Activated CD4-positive, alpha-beta T cell treated with anti-CD3 and anti-CD28 coated beads for 36 hours (primary cell): ENCODE results near the gene NUP62CL. TPM values are rescaled to one million over a fixed set of nuclear protein-coding genes. Genes with fewer than 3 reads are reported as not detected.
A peak's percentile ranks its signal among the peaks of the same experiment; 100 is the strongest.
"Not testable (repeated sequence)": the region's sequence is repeated elsewhere in the genome, so short reads cannot be mapped to it uniquely, and the experiment has no call there.

Experiments used
- ATAC-seq: fragments of 200-7000 bp; cut with Tn5 transposase; one replicate; pipeline ENCODE4 v1.10.0; 2021; ENCODE audit warnings: mild to moderate bottlenecking, moderate library complexity
- CTCF ChIA-PET: fragments of 350-600 bp; sonication (Branson Sonifier 250); formaldehyde crosslinking; loops from one replicate; lab custom pipeline; 2021; ENCODE audit warnings: antibody characterized with exemption; lab: Charles Lee
- POLR2A ChIA-PET: fragments of 350-600 bp; sonication (Branson Sonifier 250); formaldehyde crosslinking; loops from one replicate; lab custom pipeline; 2021; ENCODE audit warnings: antibody characterized with exemption, inconsistent platforms; lab: Charles Lee
- DNase-seq: peaks from one replicate; pipeline ENCODE4 v3.0.0-alpha.2; 2020
- H3K27ac Mint-ChIP-seq: one replicate; pipeline ENCODE4 v1.8.0; 2021; ENCODE audit warnings: mixed read lengths
- H3K27me3 Mint-ChIP-seq: one replicate; pipeline ENCODE4 v1.8.0; 2021; ENCODE audit warnings: mixed read lengths
- H3K36me3 Mint-ChIP-seq: one replicate; pipeline ENCODE4 v1.8.0; 2021; ENCODE audit warnings: low read depth, mixed read lengths
- H3K4me1 Mint-ChIP-seq: one replicate; pipeline ENCODE4 v1.8.0; 2021; ENCODE audit warnings: mixed read lengths
- H3K4me3 Mint-ChIP-seq: one replicate; pipeline ENCODE4 v1.8.0; 2021; ENCODE audit warnings: mild to moderate bottlenecking, moderate library complexity, mixed read lengths
- H3K9me3 Mint-ChIP-seq: one replicate; pipeline ENCODE4 v1.8.0; 2021; ENCODE audit warnings: low read depth, mixed read lengths
- intact Hi-C, 2 experiments: fragments of 100-400 bp; cut with DNase I in 1 of 2; cut with micrococcal nuclease in 1 of 2; formaldehyde crosslinking; loops; one replicate each; pipeline versions ENCODE4 v1.14.2 to v1.15.1; 2022 to 2024; cut with DNase I, micrococcal nuclease
- total RNA-seq, 2 experiments: library from RNA; stranded (reverse); gene quantifications; one replicate each; pipeline ENCODE4 v1.2.3, GENCODE V29; 2021

Gene NUP62CL, protein sequence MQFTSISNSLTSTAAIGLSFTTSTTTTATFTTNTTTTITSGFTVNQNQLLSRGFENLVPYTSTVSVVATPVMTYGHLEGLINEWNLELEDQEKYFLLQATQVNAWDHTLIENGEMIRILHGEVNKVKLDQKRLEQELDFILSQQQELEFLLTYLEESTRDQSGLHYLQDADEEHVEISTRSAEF
- total RNA-seq, result 1 to 10 TPM; 1.7 to 2.5 TPM

DNA sequence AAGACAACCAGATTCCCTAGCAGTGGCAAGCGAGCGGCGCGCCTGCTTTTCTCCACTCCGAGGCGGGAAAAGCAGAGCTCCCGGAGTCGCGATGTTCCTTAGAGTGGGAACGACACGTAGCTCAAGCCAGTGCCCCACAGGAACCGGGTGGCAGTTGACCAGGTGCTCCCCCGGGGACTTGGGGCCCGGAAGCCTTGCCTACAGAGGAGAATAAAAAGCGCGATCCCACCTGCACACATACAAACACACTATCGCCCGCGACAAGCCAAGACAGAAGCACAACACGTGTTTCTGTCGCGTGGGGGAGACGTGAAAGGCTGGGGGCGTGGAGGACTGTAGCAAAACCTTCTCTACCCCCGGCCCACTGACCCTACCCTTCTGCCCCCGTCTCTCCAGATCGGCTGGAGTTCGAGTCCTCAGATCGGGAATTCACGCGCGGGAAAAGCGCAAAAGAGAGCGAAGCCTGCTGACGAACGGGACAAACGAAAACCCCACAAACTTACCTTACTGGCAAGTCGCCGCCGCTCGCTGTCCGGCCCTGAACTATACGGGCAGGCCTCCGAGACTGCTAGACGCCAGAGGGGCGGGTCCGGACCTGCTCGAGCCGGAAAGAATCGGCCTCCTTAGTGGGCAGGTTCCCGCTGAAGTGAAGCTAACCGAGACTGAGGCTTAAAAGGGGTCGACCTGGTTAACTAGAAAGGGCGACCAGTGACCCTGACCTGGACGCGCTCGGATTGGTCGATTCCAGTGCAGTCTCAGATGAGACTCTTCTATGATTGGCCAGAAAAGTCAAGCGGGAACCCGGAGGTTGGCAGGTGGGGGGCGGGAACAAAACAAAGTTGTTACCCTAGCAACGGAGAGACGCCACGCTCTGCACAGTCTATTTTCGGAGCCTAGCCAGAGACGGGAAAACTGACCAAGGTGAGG is at the start of gene NUP62CL, which contains the start of gene DNAAF6:
Gene NUP62CL (minus strand): TSS at position 664 of the 927 bp plus-strand sequence. CDS start 31,287 bp downstream, outside the sequence.
Gene DNAAF6 (plus strand): TSS at position 842 of the 927 bp plus-strand sequence. CDS start 6,265 bp downstream, outside the sequence.
- ATAC-seq (peak; percentile 99), DNase-seq (peak; percentile 81)
- Mint-ChIP-seq H3K27me3 (no peaks in the 10 kb centered on the region), H3K36me3 (no peaks in the 10 kb centered on the region), H3K4me3 (peak within 1 kb of the TSS; percentile 87), H3K27ac (peak within 1 kb of the TSS; percentile 73), H3K9me3 (no peaks in the 10 kb centered on the region), H3K4me1 (peaks cover 2% of the 10 kb centered on the region)
- ChIA-PET POLR2A (no interaction called here), CTCF (no interaction called here)
- intact Hi-C loops, result loop anchor here (2.0 to 10.0 kb wide), 4 partner anchors 87 to 419 kb away; partner anchors contain the start of genes RBM41 (in 2 of the 2) and PRPS1 (in 1 of the 2)

DNA sequence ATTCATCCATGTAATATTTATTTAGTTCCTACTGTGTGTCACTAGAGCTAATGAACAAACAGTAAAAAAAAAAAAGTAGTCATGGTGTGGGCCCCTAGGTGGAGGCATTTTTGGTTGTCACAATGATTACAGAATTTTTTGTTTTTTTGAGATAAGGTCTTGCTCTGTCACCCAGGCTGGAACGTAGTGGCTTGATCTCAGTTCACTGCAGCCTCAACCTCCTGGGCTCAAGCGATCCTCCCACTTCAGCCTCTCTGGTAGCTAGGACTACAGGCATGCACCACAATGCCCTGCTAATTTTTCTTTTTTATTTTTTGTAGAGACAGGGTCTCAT is 22.2 kb upstream of the NUP62CL start:
- CTCF ChIA-PET, result no interaction called here
- H3K4me1 Mint-ChIP-seq, result no peaks in the 10 kb centered on the region
- no peaks in the 10 kb centered on the region for H3K9me3 Mint-ChIP-seq
- H3K36me3 Mint-ChIP-seq, result no peaks in the 10 kb centered on the region
- POLR2A ChIA-PET, result no interaction called here
- ATAC-seq (no peak), DNase-seq (no peak)
- H3K27ac Mint-ChIP-seq, result no peak overlapping the region
- peaks cover 8% of the 10 kb centered on the region for H3K27me3 Mint-ChIP-seq
- intact Hi-C loops, result no loop called here
- H3K4me3 Mint-ChIP-seq, result no peak overlapping the region

- intact Hi-C loops, result no loop called here
- ChIA-PET CTCF (no interaction called here), POLR2A (no interaction called here)
- ATAC-seq (no peak), DNase-seq (no peak)
- H3K9me3 Mint-ChIP-seq, result no peaks in the 10 kb centered on the region
- H3K4me1 Mint-ChIP-seq, result no peaks in the 10 kb centered on the region
- peaks cover 8% of the 10 kb centered on the region for H3K27me3 Mint-ChIP-seq
- H3K36me3 Mint-ChIP-seq, result no peaks in the 10 kb centered on the region
- no peak overlapping the region for H3K27ac Mint-ChIP-seq
- no peak overlapping the region for H3K4me3 Mint-ChIP-seq
These were observed 21.7 kb upstream of the NUP62CL start for GRCh38 chrX:107227780-107228485.

DNA sequence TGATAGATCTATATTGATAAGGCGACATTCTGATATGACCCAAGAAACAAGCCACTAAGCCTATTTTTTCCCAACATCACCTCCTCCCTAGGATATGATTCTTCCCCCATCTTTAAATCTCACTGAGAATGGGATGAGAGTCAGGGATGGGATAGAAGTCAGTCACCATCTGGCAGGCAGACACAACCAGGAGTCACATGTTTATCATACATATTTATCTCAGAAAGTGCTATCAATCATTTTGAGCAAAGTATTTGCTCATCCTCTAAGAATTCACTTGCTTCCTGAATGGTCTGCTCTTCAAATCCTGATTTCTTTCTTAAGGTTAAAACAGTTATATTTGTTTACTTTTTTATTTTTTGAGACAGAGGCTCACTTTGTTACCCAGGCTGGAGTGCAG is 20.5 kb upstream of the NUP62CL start:
- intact Hi-C loops, result no loop called here
- ChIA-PET POLR2A (no interaction called here), CTCF (no interaction called here)
- no peaks in the 10 kb centered on the region for H3K4me1 Mint-ChIP-seq
- ATAC-seq (no peak), DNase-seq (no peak)
- H3K9me3 Mint-ChIP-seq, result no peaks in the 10 kb centered on the region
- peaks cover 8% of the 10 kb centered on the region for H3K27me3 Mint-ChIP-seq
- H3K36me3 Mint-ChIP-seq, result no peaks in the 10 kb centered on the region
- H3K27ac Mint-ChIP-seq, result no peak overlapping the region
- no peak overlapping the region for H3K4me3 Mint-ChIP-seq

GRCh38 chrX:107213477-107213876 is 7.2 kb upstream of the NUP62CL start:
- Mint-ChIP-seq H3K36me3 (no peaks in the 10 kb centered on the region), H3K9me3 (no peaks in the 10 kb centered on the region), H3K27me3 (peaks cover 4% of the 10 kb centered on the region), H3K4me3 (no peak overlapping the region), H3K27ac (no peak overlapping the region), H3K4me1 (no peaks in the 10 kb centered on the region)
- intact Hi-C loops, result no loop called here
- DNase-seq (no peak), ATAC-seq (no peak)
- ChIA-PET CTCF (no interaction called here), POLR2A (no interaction called here)

GRCh38 chrX:107207943-107208342 is 1.7 kb upstream of the NUP62CL start:
- no peaks in the 10 kb centered on the region for H3K9me3 Mint-ChIP-seq
- no peak for ATAC-seq
- peaks cover 2% of the 10 kb centered on the region for H3K4me1 Mint-ChIP-seq
- intact Hi-C loops, result loop anchor here (2.0 to 10.0 kb wide), 4 partner anchors 89 to 417 kb away; partner anchors contain the start of genes RBM41 (in 2 of the 2) and PRPS1 (in 1 of the 2)
- DNase-seq, result no peak
- ChIA-PET POLR2A (no interaction called here), CTCF (no interaction called here)
- H3K36me3 Mint-ChIP-seq, result no peaks in the 10 kb centered on the region
- H3K4me3 Mint-ChIP-seq, result no peak overlapping the region
- no peak overlapping the region for H3K27ac Mint-ChIP-seq
- H3K27me3 Mint-ChIP-seq, result peaks cover 2% of the 10 kb centered on the region

GRCh38 chrX:107207089-107207488 is 856 bp upstream of the NUP62CL start:
- H3K36me3 Mint-ChIP-seq, result no peaks in the 10 kb centered on the region
- intact Hi-C loops, result loop anchor here (2.0 to 10.0 kb wide), 4 partner anchors 88 to 418 kb away; partner anchors contain the start of genes RBM41 (in 2 of the 2) and PRPS1 (in 1 of the 2)

DNA sequence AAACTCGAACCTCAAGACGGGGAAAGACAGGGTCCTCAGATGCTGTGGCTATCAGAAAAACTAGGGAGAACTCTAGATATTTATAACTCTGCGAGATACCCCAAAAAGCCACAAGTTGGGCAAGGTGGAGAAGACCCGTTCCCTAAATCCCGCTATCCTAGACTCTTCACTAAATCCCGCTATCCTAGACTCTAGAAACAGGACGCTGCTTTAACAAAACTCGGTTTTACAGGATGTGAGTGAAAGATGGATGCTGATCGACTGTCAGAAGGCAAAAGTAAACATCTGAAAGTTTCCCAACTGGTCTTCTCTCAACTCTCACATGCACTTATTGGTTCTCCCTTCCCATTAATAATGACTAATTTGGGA is 448 bp upstream of the NUP62CL start:
- POLR2A ChIA-PET, result no interaction called here

More at GRCh38 chrX:107207089-107207488, 856 bp upstream of the NUP62CL start:
- ATAC-seq (no peak), DNase-seq (no peak)
- Mint-ChIP-seq H3K9me3 (no peaks in the 10 kb centered on the region), H3K27me3 (no peaks in the 10 kb centered on the region), H3K27ac (no peak overlapping the region), H3K4me3 (no peak overlapping the region), H3K4me1 (peaks cover 2% of the 10 kb centered on the region)
- ChIA-PET POLR2A (no interaction called here), CTCF (no interaction called here)

DNA sequence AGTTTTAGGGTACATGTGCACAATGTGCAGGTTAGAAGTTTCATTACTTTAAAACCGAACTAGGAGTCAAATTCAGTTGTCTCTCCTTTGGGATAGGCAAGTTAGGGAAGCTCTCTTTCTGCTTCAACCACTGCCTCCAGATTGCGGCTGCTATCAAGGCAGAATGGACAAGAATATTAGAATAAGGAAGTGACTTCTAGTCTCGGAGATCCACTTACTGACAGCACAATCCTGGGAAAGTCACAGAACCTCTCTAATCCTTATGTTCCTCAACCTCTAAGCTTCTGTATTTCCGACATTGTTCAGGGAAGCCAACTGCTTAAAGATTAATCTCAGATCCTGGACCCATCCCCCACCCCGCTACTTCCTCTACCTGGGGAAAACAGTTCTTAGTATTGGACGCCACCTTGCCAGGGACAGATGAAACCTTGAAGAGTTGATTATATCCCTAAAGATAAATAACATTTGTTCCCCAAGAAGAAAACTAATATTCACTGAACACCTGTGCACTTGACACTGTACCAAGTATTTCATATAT is 2.1 kb downstream of the NUP62CL start:
- H3K27me3 Mint-ChIP-seq, result no peaks in the 10 kb centered on the region
- intact Hi-C loops, result loop anchor here in 1 of 2 experiments (10.0 kb wide), 1 partner anchor 421 kb away; the partner anchor contains the start of gene PRPS1
- ChIA-PET CTCF (no interaction called here), POLR2A (no interaction called here)
- no peaks in the 10 kb centered on the region for H3K9me3 Mint-ChIP-seq
- H3K4me3 Mint-ChIP-seq, result no peak overlapping the region
- no peaks in the 10 kb centered on the region for H3K36me3 Mint-ChIP-seq
- H3K27ac Mint-ChIP-seq, result no peak overlapping the region
- DNase-seq (no peak), ATAC-seq (no peak)
- H3K4me1 Mint-ChIP-seq, result peaks cover 2% of the 10 kb centered on the region

More for the DNA sequence above, 448 bp upstream of the NUP62CL start:
- no peaks in the 10 kb centered on the region for H3K9me3 Mint-ChIP-seq
- DNase-seq, result no peak
- intact Hi-C loops, result loop anchor here (2.0 to 10.0 kb wide), 4 partner anchors 88 to 418 kb away; partner anchors contain the start of genes RBM41 (in 2 of the 2) and PRPS1 (in 1 of the 2)
- H3K27ac Mint-ChIP-seq, result no peak overlapping the region
- ATAC-seq, result no peak
- no peaks in the 10 kb centered on the region for H3K27me3 Mint-ChIP-seq
- CTCF ChIA-PET, result no interaction called here
- H3K36me3 Mint-ChIP-seq, result no peaks in the 10 kb centered on the region
- H3K4me3 Mint-ChIP-seq, result peak overlapping the region; percentile 87
- H3K4me1 Mint-ChIP-seq, result peaks cover 2% of the 10 kb centered on the region

DNA sequence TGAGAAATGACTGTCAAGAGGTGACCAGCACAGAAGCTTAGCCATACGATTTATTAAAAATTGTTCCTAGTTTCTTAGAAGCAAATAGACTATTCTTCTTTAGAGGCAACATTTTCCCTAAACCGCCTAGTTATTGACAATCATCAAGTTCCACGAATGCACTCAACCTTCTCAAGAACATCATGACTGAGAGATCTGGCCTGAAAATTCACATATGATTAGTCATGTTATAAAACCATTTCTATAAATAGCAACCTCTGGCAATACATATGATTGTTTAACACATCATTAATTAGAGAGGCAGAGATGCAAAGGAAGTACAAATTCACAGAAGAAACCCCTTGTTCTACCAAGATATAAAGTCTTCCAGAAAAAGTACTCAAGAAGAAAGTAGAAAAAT is 6.7 kb downstream of the NUP62CL start:
- ChIA-PET CTCF (no interaction called here), POLR2A (no interaction called here)
- ATAC-seq (no peak), DNase-seq (no peak)
- no peak overlapping the region for H3K4me3 Mint-ChIP-seq
- no peaks in the 10 kb centered on the region for H3K4me1 Mint-ChIP-seq
- no peaks in the 10 kb centered on the region for H3K27me3 Mint-ChIP-seq
- H3K9me3 Mint-ChIP-seq, result no peaks in the 10 kb centered on the region
- no peaks in the 10 kb centered on the region for H3K36me3 Mint-ChIP-seq
- no peak overlapping the region for H3K27ac Mint-ChIP-seq
- intact Hi-C loops, result no loop called here

- intact Hi-C loops, POLR2A ChIA-PET: not testable (repeated sequence)
These were observed 8.2 kb downstream of the NUP62CL start for GRCh38 chrX:107198074-107198473.

More at GRCh38 chrX:107198074-107198473, 8.2 kb downstream of the NUP62CL start:
- DNase-seq, H3K9me3 Mint-ChIP-seq, H3K27ac Mint-ChIP-seq, CTCF ChIA-PET, H3K4me1 Mint-ChIP-seq, H3K4me3 Mint-ChIP-seq, H3K27me3 Mint-ChIP-seq, ATAC-seq, H3K36me3 Mint-ChIP-seq: not testable (repeated sequence)
